ENCODE data around the gene HCN3. TPM values are rescaled to one million over a fixed set of nuclear protein-coding genes. Genes with fewer than 3 reads are reported as not detected.
"Not testable (repeated sequence)": the region's sequence is repeated elsewhere in the genome, so short reads cannot be mapped to it uniquely, and the experiment has no call there.

The HCN3 gene
- total RNA-seq, 4 donors from 2014 or later = 5.4 to 8.5 (median 6.4) TPM

- TF ChIP-seq POLR2A (IDR thresholded peaks at IDR 0.05) = no peak
- TF ChIP-seq, protein P1, sequence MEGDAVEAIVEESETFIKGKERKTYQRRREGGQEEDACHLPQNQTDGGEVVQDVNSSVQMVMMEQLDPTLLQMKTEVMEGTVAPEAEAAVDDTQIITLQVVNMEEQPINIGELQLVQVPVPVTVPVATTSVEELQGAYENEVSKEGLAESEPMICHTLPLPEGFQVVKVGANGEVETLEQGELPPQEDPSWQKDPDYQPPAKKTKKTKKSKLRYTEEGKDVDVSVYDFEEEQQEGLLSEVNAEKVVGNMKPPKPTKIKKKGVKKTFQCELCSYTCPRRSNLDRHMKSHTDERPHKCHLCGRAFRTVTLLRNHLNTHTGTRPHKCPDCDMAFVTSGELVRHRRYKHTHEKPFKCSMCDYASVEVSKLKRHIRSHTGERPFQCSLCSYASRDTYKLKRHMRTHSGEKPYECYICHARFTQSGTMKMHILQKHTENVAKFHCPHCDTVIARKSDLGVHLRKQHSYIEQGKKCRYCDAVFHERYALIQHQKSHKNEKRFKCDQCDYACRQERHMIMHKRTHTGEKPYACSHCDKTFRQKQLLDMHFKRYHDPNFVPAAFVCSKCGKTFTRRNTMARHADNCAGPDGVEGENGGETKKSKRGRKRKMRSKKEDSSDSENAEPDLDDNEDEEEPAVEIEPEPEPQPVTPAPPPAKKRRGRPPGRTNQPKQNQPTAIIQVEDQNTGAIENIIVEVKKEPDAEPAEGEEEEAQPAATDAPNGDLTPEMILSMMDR (IDR thresholded peaks at IDR 0.05) = no peak
- 89 to 90% methylated on average over 14 of the region's 14 CpGs for WGBS, 2 donors
- no peak overlapping the region for H3K4me3 ChIP-seq (ENCODE audit: low read depth, poor library complexity, severe bottlenecking)
- intact Hi-C loops (cut with DNase I; ENCODE audit: low total_unique reads) = no loop called here
- DNase-seq (ENCODE audit: low spot score in 2 of 2) = no peak
Observed at GRCh38 chr1:155285063-155285462, 7.8 kb downstream of the HCN3 start.

- WGBS, 2 donors = 86 to 90% methylated on average over 14 to 18 of the region's 18 CpGs
- DNase-seq (ENCODE audit: low spot score in 2 of 2) = no peak
- TF ChIP-seq POLR2A (IDR thresholded peaks at IDR 0.05) = no peak
- TF ChIP-seq, protein P1 (IDR thresholded peaks at IDR 0.05) = no peak
- no peak overlapping the region for H3K4me3 ChIP-seq (ENCODE audit: low read depth, poor library complexity, severe bottlenecking)
- intact Hi-C loops (cut with DNase I; ENCODE audit: low total_unique reads) = no loop called here
Observed at GRCh38 chr1:155285631-155286044, 8.4 kb downstream of the HCN3 start.

DNA sequence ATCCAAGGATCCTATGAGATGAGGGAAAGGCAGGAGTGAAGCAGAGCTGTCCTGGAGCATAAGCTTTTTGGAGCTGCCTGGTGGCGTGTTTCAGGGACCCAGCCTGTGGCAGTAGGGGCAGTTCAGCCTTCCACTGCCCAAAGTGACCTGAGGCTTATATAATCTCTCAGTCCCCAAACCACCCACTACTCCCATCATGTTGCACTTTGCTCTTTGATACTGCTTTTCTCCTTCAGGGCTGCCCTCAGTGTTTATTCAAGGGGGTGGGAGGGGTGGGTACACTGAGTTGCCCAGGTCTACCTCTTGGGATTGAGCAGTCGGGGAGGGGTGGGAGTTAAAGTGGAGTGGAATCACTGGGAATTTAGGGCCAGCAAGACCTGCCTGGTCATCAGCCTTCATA is 9.3 kb downstream of the HCN3 start:
- no peak overlapping the region for H3K4me3 ChIP-seq (ENCODE audit: low read depth, poor library complexity, severe bottlenecking)
- intact Hi-C loops (cut with DNase I; ENCODE audit: low total_unique reads) = no loop called here
- DNase-seq (ENCODE audit: low spot score in 2 of 2) = no peak
- TF ChIP-seq POLR2A (IDR thresholded peaks at IDR 0.05) = no peak
- TF ChIP-seq, protein P1 (IDR thresholded peaks at IDR 0.05) = no peak
- 93% methylated on average over 2 of the region's 2 CpGs for WGBS, 2 donors

- no peak for TF ChIP-seq POLR2A (IDR thresholded peaks at IDR 0.05)
- TF ChIP-seq, protein P1 (IDR thresholded peaks at IDR 0.05) = no peak
- H3K4me3 ChIP-seq (ENCODE audit: low read depth, poor library complexity, severe bottlenecking) = no peak overlapping the region
- intact Hi-C loops (cut with DNase I; ENCODE audit: low total_unique reads) = no loop called here
- WGBS, 2 donors = 95 to 96% methylated on average over 7 to 15 of the region's 21 CpGs
- no peak for DNase-seq (ENCODE audit: low spot score in 2 of 2)
Observed at GRCh38 chr1:155287987-155288543, 10.8 kb downstream of the HCN3 start.

DNA sequence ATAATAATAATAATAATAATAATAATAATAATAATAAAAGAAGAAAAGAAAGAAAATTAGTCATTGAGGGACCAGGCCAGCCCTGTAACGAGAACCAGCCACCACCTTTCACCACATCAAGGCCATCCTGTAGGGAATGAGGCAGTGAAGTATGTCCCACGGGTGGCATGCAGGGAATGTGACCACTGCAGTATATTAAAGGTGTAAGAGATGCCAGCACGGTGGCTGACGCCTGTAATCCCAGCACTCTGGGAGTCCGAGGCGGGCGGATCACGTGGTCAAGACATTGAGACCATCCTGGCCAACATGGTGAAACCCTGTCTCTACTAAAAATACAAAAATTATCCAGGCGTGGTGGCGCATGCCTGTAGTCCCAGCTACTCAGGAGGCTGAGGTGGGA is 13.7 kb downstream of the HCN3 start:
- DNase-seq (ENCODE audit: low spot score in 2 of 2); H3K4me3 ChIP-seq (ENCODE audit: low read depth, poor library complexity, severe bottlenecking); intact Hi-C loops (cut with DNase I; ENCODE audit: low total_unique reads): not testable (repeated sequence)
- WGBS, 2 donors = 84% methylated on average over 10 of the region's 10 CpGs

- WGBS, 2 donors = 87 to 90% methylated on average over 17 of the region's 17 CpGs
- no peak for DNase-seq (ENCODE audit: low spot score in 2 of 2)
Observed at GRCh38 chr1:155293086-155293749, 16.0 kb downstream of the HCN3 start.

More at GRCh38 chr1:155293086-155293749, 16.0 kb downstream of the HCN3 start:
- intact Hi-C loops (cut with DNase I; ENCODE audit: low total_unique reads) = no loop called here
- TF ChIP-seq, protein P1 (IDR thresholded peaks at IDR 0.05) = no peak
- TF ChIP-seq POLR2A (IDR thresholded peaks at IDR 0.05) = no peak
- no peak overlapping the region for H3K4me3 ChIP-seq (ENCODE audit: low read depth, poor library complexity, severe bottlenecking)

Data from lower leg skin (tissue), 4 donors.